SU-DHL-6 (cell line): ENCODE data around the gene NPEPL1.

ENCODE experiments used
- H2AFZ ChIP-seq: fragments of 200-600 bp; sonication (generic); 2 replicates; pipeline ENCODE4 v1.6.1; 2014; ENCODE audit warnings: low read depth, mild to moderate bottlenecking, moderate library complexity, mixed read lengths, antibody characterized with exemption, low read length; ENCODE audit not compliant: severe bottlenecking
- H3F3A ChIP-seq: fragments of 200-600 bp; shearing (Covaris generic); 2 replicates; pipeline ENCODE4 v1.6.0; 2016; ENCODE audit warnings: antibody characterized with exemption, mild to moderate bottlenecking; ENCODE audit not compliant: insufficient read depth
- H3K27ac ChIP-seq: fragments of 200-600 bp; sonication (generic); 2 replicates; pipeline ENCODE4 v1.5.1; 2016; ENCODE audit warnings: low read depth, mild to moderate bottlenecking, low read length, moderate library complexity, mixed read lengths
- H3K27me3 ChIP-seq: fragments of 200-600 bp; sonication (generic), shearing (Covaris generic); 2 replicates; pipeline ENCODE4 v1.6.0; 2014; ENCODE audit warnings: mild to moderate bottlenecking, low read length
- H3K36me3 ChIP-seq: fragments of 200-600 bp; sonication (generic); 2 replicates; pipeline ENCODE4 v1.6.1; 2014; ENCODE audit warnings: mild to moderate bottlenecking, low read length, mixed read lengths
- H3K4me2 ChIP-seq: fragments of 300-600, 200-600 bp; shearing (Covaris generic), sonication (generic); 2 replicates; pipeline ENCODE4 v1.6.0; 2014; ENCODE audit warnings: low read length, low read depth, mild to moderate bottlenecking; ENCODE audit not compliant: poor library complexity, severe bottlenecking
- H3K4me3 ChIP-seq: fragments of 200-600 bp; sonication (generic); 2 replicates; pipeline ENCODE4 v1.5.1; 2014; ENCODE audit warnings: antibody characterized with exemption, low read length, mild to moderate bottlenecking, mixed read lengths; ENCODE audit not compliant: insufficient read depth, poor library complexity, severe bottlenecking
- H3K79me2 ChIP-seq: fragments of 200-600 bp; sonication (generic); 2 replicates; pipeline ENCODE4 v1.6.1; 2014; ENCODE audit warnings: mild to moderate bottlenecking, low read length, moderate library complexity; ENCODE audit not compliant: insufficient read depth
- H3K9ac ChIP-seq: fragments of 200-600 bp; sonication (generic); 2 replicates; pipeline ENCODE4 v1.7.0; 2014; ENCODE audit warnings: mild to moderate bottlenecking, low read length
- H3K9me2 ChIP-seq: fragments of 200-600 bp; sonication (generic); replicated peaks from 2 replicates; pipeline ENCODE4 v1.6.1; 2014; ENCODE audit warnings: low read length; ENCODE audit not compliant: insufficient read depth
- H3K9me3 ChIP-seq: fragments of 200-600 bp; sonication (generic); 2 replicates; pipeline ENCODE4 v1.6.1; 2014; ENCODE audit warnings: low read length, mixed read lengths; ENCODE audit not compliant: insufficient read depth
- H4K20me1 ChIP-seq: fragments of 200-600 bp; sonication (generic); 2 replicates; pipeline ENCODE4 v1.6.1; 2014; ENCODE audit warnings: low read depth, mild to moderate bottlenecking, antibody characterized with exemption, low read length, moderate library complexity, mixed read lengths
- EZH2phosphoT487 ChIP-seq: fragments of 200-600 bp; sonication (generic), shearing (Covaris generic); conservative IDR thresholded peaks from 2 replicates; pipeline ENCODE4 v1.6.1; 2018; ENCODE audit warnings: mild to moderate bottlenecking, antibody characterized with exemption, low read length, moderate library complexity, mixed read lengths
- TF ChIP-seq, protein P1 (sequence below): fragments of 200-600 bp; sonication (generic); IDR thresholded peaks from one replicate; pipeline ENCODE4 v1.5.1; 2017; ENCODE audit warnings: antibody characterized with exemption, mild to moderate bottlenecking, low read length, moderate library complexity; ENCODE audit not compliant: insufficient read depth, poor library complexity, severe bottlenecking

The NPEPL1 gene

GRCh38 chr20:58694241-58695083 is 1.9 kb downstream of the NPEPL1 start:
- TF ChIP-seq, protein P1, sequence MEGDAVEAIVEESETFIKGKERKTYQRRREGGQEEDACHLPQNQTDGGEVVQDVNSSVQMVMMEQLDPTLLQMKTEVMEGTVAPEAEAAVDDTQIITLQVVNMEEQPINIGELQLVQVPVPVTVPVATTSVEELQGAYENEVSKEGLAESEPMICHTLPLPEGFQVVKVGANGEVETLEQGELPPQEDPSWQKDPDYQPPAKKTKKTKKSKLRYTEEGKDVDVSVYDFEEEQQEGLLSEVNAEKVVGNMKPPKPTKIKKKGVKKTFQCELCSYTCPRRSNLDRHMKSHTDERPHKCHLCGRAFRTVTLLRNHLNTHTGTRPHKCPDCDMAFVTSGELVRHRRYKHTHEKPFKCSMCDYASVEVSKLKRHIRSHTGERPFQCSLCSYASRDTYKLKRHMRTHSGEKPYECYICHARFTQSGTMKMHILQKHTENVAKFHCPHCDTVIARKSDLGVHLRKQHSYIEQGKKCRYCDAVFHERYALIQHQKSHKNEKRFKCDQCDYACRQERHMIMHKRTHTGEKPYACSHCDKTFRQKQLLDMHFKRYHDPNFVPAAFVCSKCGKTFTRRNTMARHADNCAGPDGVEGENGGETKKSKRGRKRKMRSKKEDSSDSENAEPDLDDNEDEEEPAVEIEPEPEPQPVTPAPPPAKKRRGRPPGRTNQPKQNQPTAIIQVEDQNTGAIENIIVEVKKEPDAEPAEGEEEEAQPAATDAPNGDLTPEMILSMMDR: no peak
- no peak for TF ChIP-seq EZH2phosphoT487
- Histone ChIP-seq H3K9me2 (no peaks in the 10 kb centered on the region), H3K27ac (no peak overlapping the region), H2AFZ (no peak overlapping the region), H3F3A (peaks cover 12% of the 10 kb centered on the region; the same call in 1 of the 2 replicates), H3K9ac (no peak overlapping the region), H3K9me3 (no peaks in the 10 kb centered on the region), H3K4me2 (no peak overlapping the region), H3K36me3 (no peaks in the 10 kb centered on the region), H3K79me2 (no peaks in the 10 kb centered on the region), H3K27me3 (no peaks in the 10 kb centered on the region), H4K20me1 (no peaks in the 10 kb centered on the region), H3K4me3 (no peak overlapping the region)

DNA sequence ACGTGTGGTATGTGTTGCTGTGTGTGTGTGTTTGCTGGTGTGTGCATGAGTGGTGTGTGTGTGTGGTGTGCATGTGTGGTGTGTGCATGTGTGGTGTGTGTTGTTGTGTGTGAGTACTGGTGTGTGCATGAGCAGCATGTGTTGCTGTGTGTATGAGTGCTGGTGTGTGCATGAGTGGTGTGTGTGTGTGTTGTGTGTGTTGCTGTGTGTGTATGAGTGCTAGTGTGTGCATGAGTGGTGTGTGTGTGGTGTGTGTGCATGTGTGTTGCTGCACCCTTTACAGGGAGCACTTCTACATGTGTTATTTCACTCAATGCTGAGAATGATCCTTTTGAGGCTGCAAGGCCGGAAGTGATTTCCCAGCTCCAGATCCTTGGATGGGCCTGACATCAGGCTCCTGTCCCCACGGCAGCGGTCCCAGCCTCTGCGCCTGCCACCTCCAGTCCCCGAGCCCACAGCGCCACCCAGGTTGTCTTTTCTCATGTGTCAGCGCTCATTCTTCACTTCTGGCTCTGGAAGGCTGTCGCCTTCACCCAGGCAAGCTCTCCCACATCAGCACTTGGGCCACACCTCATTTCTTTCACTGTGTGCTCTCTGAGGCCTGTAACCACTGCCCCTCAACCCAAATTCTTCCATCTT is 2.6 kb downstream of the NPEPL1 start:
- Histone ChIP-seq H3F3A (peaks cover 11% of the 10 kb centered on the region; the same call in 1 of the 2 replicates), H3K9me3 (no peaks in the 10 kb centered on the region), H3K27ac (no peak overlapping the region), H3K79me2 (no peaks in the 10 kb centered on the region), H3K9ac (no peak overlapping the region), H3K36me3 (no peaks in the 10 kb centered on the region), H2AFZ (no peak overlapping the region), H3K4me2 (no peak overlapping the region), H3K27me3 (no peaks in the 10 kb centered on the region), H3K4me3 (no peak overlapping the region), H3K9me2 (no peaks in the 10 kb centered on the region), H4K20me1 (no peaks in the 10 kb centered on the region)
- no peak for TF ChIP-seq EZH2phosphoT487
- TF ChIP-seq, protein P1: no peak

DNA sequence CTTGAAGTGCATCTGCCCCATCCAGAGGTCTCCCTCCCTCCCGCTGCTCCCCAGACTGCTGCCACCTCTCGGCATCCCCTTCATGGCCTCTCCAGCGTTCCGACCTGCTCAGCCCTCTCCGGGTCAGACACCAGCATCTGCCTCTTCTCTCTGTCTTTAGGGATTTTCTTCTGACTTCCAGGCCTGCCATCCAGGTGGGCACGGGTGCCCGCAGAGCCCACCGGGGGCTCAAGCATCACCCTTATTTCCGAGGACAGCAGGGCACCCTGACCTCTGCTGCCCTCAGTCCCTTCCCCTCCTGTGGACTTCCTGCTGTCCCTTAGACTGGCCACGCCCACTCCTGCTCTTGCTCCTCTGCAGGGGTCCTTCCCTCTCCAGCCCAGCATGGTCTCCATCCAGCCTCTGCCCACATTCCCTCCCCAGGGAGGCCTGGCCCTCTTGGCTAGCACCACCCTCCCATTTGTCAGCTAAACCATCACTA is 3.3 kb downstream of the NPEPL1 start:
- Histone ChIP-seq H3K79me2 (no peaks in the 10 kb centered on the region), H3K9ac (no peak overlapping the region), H3K27me3 (no peaks in the 10 kb centered on the region), H2AFZ (no peak overlapping the region), H3K4me3 (no peak overlapping the region), H3K36me3 (no peaks in the 10 kb centered on the region), H3K27ac (no peak overlapping the region), H3F3A (0 out of 2 replicates have a peak, but pooled peaks cover 4% of the 10 kb centered on the region), H3K9me3 (no peaks in the 10 kb centered on the region), H3K9me2 (no peaks in the 10 kb centered on the region), H3K4me2 (no peak overlapping the region), H4K20me1 (no peaks in the 10 kb centered on the region)
- TF ChIP-seq, protein P1: no peak
- TF ChIP-seq EZH2phosphoT487: no peak
